ENCODE measurements around the gene ALDH18A1. TPM values are rescaled to one million over a fixed set of nuclear protein-coding genes. Genes with fewer than 3 reads are reported as not detected.

ALDH18A1 gene
- total and polyA plus RNA-seq, 9 donors, result 13.7 to 65.8 (median 38.7) TPM

DNA sequence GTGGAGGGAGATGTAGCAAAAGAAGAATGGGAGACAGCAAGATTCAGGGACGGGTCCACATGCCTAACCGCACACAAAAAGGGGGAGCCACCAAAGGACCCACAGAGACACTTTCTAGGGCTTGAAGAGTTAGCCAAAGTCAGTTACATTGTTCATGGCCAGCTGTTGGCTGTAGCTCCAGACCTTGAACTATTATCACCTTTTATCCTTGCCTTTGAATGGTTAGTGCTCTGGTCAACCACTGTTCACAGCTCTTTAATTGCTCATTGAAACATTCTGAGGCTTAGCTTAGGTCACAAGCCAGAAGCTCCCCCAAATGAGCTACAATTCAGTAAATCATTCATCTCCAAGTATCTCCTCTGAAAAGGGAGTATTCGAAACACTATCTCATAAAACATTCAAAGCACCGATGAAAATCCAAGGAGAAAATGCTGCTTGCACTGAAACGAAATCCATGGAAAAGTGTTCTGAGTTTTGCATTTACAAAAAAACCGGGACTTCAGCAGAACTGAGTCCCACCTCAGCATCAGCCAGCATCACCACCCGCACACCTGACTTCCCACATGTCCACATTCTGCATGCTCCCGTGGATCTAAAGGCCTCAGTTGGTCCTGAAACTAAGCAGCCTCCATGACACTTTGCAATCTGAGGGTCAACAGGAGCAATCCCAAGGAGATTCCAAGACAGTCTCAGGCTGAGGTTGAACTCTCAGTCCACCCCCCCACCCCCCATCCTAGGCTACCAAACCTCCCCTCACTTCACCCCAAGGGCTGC, 99.3 kb downstream of the ALDH18A1 start:
- no peaks in the 10 kb centered on the region for H3K4me1 ChIP-seq (ENCODE audit: insufficient read depth)
- 42 to 53% (median 48%) methylated on average over 8 of the region's 8 CpGs for WGBS, 3 donors
- intact Hi-C loops (cut with DNase I), result no loop called here

More for the DNA sequence above, 99.3 kb downstream of the ALDH18A1 start:
- Histone ChIP-seq H3K27me3 (no peaks in the 10 kb centered on the region), H3K9me3 (no peaks in the 10 kb centered on the region), H3K4me3 (peak overlapping the region; percentile 74), H3K27ac (no peak overlapping the region), H3K36me3 (no peaks in the 10 kb centered on the region)
- no peak for DNase-seq
- TF ChIP-seq POLR2A (IDR thresholded peaks at IDR 0.05) (no peak), EP300 (IDR thresholded peaks at IDR 0.05) (no peak)
- TF ChIP-seq, protein P1, sequence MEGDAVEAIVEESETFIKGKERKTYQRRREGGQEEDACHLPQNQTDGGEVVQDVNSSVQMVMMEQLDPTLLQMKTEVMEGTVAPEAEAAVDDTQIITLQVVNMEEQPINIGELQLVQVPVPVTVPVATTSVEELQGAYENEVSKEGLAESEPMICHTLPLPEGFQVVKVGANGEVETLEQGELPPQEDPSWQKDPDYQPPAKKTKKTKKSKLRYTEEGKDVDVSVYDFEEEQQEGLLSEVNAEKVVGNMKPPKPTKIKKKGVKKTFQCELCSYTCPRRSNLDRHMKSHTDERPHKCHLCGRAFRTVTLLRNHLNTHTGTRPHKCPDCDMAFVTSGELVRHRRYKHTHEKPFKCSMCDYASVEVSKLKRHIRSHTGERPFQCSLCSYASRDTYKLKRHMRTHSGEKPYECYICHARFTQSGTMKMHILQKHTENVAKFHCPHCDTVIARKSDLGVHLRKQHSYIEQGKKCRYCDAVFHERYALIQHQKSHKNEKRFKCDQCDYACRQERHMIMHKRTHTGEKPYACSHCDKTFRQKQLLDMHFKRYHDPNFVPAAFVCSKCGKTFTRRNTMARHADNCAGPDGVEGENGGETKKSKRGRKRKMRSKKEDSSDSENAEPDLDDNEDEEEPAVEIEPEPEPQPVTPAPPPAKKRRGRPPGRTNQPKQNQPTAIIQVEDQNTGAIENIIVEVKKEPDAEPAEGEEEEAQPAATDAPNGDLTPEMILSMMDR (IDR thresholded peaks at IDR 0.05), result no peak

Other genes with a start within 250 kb of the ALDH18A1 start
- gene SORBS1, start 95.3 kb downstream of the ALDH18A1 start, total RNA-seq, result 100 to 1,000 TPM in 1 of 7 donors, 10 to 100 TPM in 6; 10.7 to 126 (median 20.0) TPM
- gene SORBS1, start 95.3 kb downstream of the ALDH18A1 start, polyA plus RNA-seq, result 100 to 1,000 TPM in 1 of 2 donors, 10 to 100 TPM in 1; 14.7 to 156 TPM
- gene TCTN3, start 37.2 kb upstream of the ALDH18A1 start, total RNA-seq, result 10 to 100 TPM; 24.1 to 44.7 (median 34.2) TPM
- 100 to 1,000 TPM in 1 of 2 donors, 10 to 100 TPM in 1; 21.7 to 107 TPM for gene TCTN3, start 37.2 kb upstream of the ALDH18A1 start, polyA plus RNA-seq
- gene ENTPD1, start 99.5 kb upstream of the ALDH18A1 start, total RNA-seq, result 10 to 100 TPM in 2 of 7 donors, 1 to 10 TPM in 5; 3.0 to 22.3 (median 6.9) TPM
- 10 to 100 TPM in 1 of 2 donors, 1 to 10 TPM in 1; 8.1 to 51.5 TPM for gene ENTPD1, start 99.5 kb upstream of the ALDH18A1 start, polyA plus RNA-seq

Measured in ovary (tissue), 9 donors.